H1 (cell line): ENCODE results near the gene SYDE1. TPM values are rescaled to one million over a fixed set of nuclear protein-coding genes. Genes with fewer than 3 reads are reported as not detected.

ENCODE experiments used
- CTCF ChIA-PET: fragments of 300-600 bp; sonication (Branson Sonifier 250); formaldehyde crosslinking; loops from one replicate; lab custom pipeline; 2021; ENCODE audit not compliant: partially characterized antibody; lab: Charles Lee
- POLR2A ChIA-PET: fragments of 300-600 bp; sonication (Branson Sonifier 250); formaldehyde crosslinking; loops from one replicate; lab custom pipeline; 2021; ENCODE audit warnings: inconsistent platforms; ENCODE audit not compliant: partially characterized antibody; lab: Charles Lee
- DNase-seq, 2 experiments: peaks; one replicate each; pipeline versions ENCODE4 v3.0.0 to v3.0.0-alpha.2; 2010 to 2022; ENCODE audit warnings: low spot score in 2 of 2, low read depth in 1 of 2, mixed read lengths in 1 of 2
- FAIRE-seq: peaks from 2 replicates; lab custom pipeline; 2011; peaks lifted over from hg19 to GRCh38; lab: Jason Lieb, UNC
- H2AFZ ChIP-seq: 2 replicates; pipeline ENCODE4 v1.8.1; 2012; ENCODE audit warnings: low read length, inconsistent platforms
- H2AK5ac ChIP-seq: 2 replicates; pipeline ENCODE4 v1.6.1; 2013; ENCODE audit warnings: low read depth, low read length
- H2BK120ac ChIP-seq: replicated peaks from 2 replicates; pipeline ENCODE3; 2013; ENCODE audit warnings: low read depth, low read length, inconsistent platforms
- H2BK12ac ChIP-seq: 2 replicates; pipeline ENCODE4 v1.6.1; 2013; ENCODE audit warnings: low read depth, low read length
- H2BK15ac ChIP-seq: 2 replicates; pipeline ENCODE4 v1.6.1; 2013; ENCODE audit warnings: low read length
- H2BK20ac ChIP-seq: 2 replicates; pipeline ENCODE4 v1.6.1; 2013; ENCODE audit warnings: low read length
- H2BK5ac ChIP-seq: 2 replicates; pipeline ENCODE4 v1.6.1; 2013; ENCODE audit warnings: low read depth, low read length
- H3K14ac ChIP-seq: 2 replicates; pipeline ENCODE4 v1.6.1; 2013; ENCODE audit warnings: inconsistent platforms; ENCODE audit not compliant: insufficient read length
- H3K18ac ChIP-seq: 2 replicates; pipeline ENCODE4 v1.6.1; 2013; ENCODE audit warnings: low read length; ENCODE audit errors: extremely low read depth
- H3K23ac ChIP-seq: 2 replicates; pipeline ENCODE4 v1.6.1; 2013; ENCODE audit warnings: inconsistent platforms; ENCODE audit not compliant: insufficient read length
- H3K23me2 ChIP-seq: 2 replicates; pipeline ENCODE4 v1.6.1; 2013; ENCODE audit warnings: low read depth, low read length
- H3K27ac ChIP-seq: 2 replicates; pipeline ENCODE4 v1.6.1; 2011; ENCODE audit warnings: low read depth, low read length, inconsistent platforms
- H3K27me3 ChIP-seq, 4 experiments: replicated peaks in 1 of 4; 1 replicate in 1 of 4; 2 replicates in 3 of 4; pipeline versions ENCODE4 v1.6.1 to v1.8.1; 2011 to 2013; ENCODE audit warnings: low read length in 3 of 4, mild to moderate bottlenecking in 3 of 4, inconsistent platforms in 2 of 4, mixed read lengths in 2 of 4, moderate library complexity in 1 of 4; ENCODE audit not compliant: control insufficient read depth in 3 of 4, insufficient read depth in 3 of 4; ENCODE audit errors: extremely low read depth in 1 of 4
- H3K36me3 ChIP-seq, 4 experiments: 2 replicates each; pipeline versions ENCODE4 v1.6.1 to v1.8.1; 2011 to 2013; ENCODE audit warnings: mild to moderate bottlenecking in 4 of 4, low read length in 3 of 4, moderate library complexity in 2 of 4, control low read depth in 1 of 4, inconsistent platforms in 1 of 4; ENCODE audit not compliant: insufficient read depth in 4 of 4, control insufficient read depth in 2 of 4
- H3K4ac ChIP-seq: replicated peaks from 2 replicates; pipeline ENCODE3; 2013; ENCODE audit warnings: low read length, low read depth, mixed read lengths, inconsistent platforms; ENCODE audit not compliant: insufficient read length
- H3K4me1 ChIP-seq, 4 experiments: replicated peaks in 1 of 4; 1 replicate in 1 of 4; 2 replicates in 3 of 4; pipeline versions ENCODE4 v1.6.1 to v1.8.1; 2011 to 2013; ENCODE audit warnings: low read length in 3 of 4, inconsistent platforms in 2 of 4, mixed read lengths in 1 of 4; ENCODE audit not compliant: insufficient read depth in 4 of 4, control insufficient read depth in 3 of 4
- H3K4me2 ChIP-seq, 2 experiments: 2 replicates each; pipeline versions ENCODE4 v1.6.1 to v1.8.1; 2011 to 2013; ENCODE audit warnings: low read depth in 2 of 2, low read length in 2 of 2, control low read depth in 1 of 2, inconsistent platforms in 1 of 2, mild to moderate bottlenecking in 1 of 2; ENCODE audit not compliant: insufficient read depth in 1 of 2
- H3K4me3 ChIP-seq, 4 experiments: fragments of 200-600, 300-600 bp in 1 of 4; sonication (generic), shearing (Covaris generic), sonication (Bioruptor Twin) in 1 of 4; 2 replicates each; pipeline versions ENCODE4 v1.5.1 to v1.8.1; 2011 to 2016; ENCODE audit warnings: low read length in 4 of 4, low read depth in 3 of 4, control low read depth in 2 of 4, inconsistent platforms in 2 of 4, mild to moderate bottlenecking in 2 of 4, mixed read lengths in 1 of 4, moderate library complexity in 1 of 4; ENCODE audit not compliant: insufficient read depth in 2 of 4; ENCODE audit errors: extremely low read depth in 1 of 4
- H3K56ac ChIP-seq: replicated peaks from 2 replicates; pipeline ENCODE3; 2013; ENCODE audit warnings: low read depth, mild to moderate bottlenecking, mixed read lengths, low read length, inconsistent platforms; ENCODE audit not compliant: insufficient read length
- H3K79me1 ChIP-seq: 2 replicates; pipeline ENCODE4 v1.6.1; 2013; ENCODE audit warnings: low read depth, low read length, control low read depth
- H3K79me2 ChIP-seq, 2 experiments: 2 replicates each; pipeline versions ENCODE4 v1.6.1 to v1.8.1; 2012 to 2013; ENCODE audit warnings: low read length in 2 of 2, mild to moderate bottlenecking in 2 of 2, inconsistent platforms in 1 of 2; ENCODE audit not compliant: insufficient read depth in 2 of 2, control insufficient read depth in 1 of 2
- H3K9ac ChIP-seq, 4 experiments: replicated peaks in 1 of 4; 1 replicate in 1 of 4; 2 replicates in 3 of 4; pipeline versions ENCODE4 v1.6.1 to v1.8.1; 2011 to 2013; ENCODE audit warnings: low read depth in 3 of 4, low read length in 3 of 4, control low read depth in 2 of 4, mild to moderate bottlenecking in 2 of 4, moderate library complexity in 2 of 4, inconsistent platforms in 1 of 4; ENCODE audit errors: extremely low read depth in 1 of 4
- H3K9me3 ChIP-seq, 2 experiments: 2 replicates each; pipeline versions ENCODE4 v1.6.1 to v1.8.1; 2012 to 2013; ENCODE audit warnings: mild to moderate bottlenecking in 2 of 2, moderate library complexity in 2 of 2, control low read depth in 1 of 2, inconsistent platforms in 1 of 2, low read depth in 1 of 2, low read length in 1 of 2, mixed read lengths in 1 of 2; ENCODE audit not compliant: insufficient read depth in 2 of 2
- H4K20me1 ChIP-seq, 2 experiments: replicated peaks in 1 of 2; 2 replicates each; pipeline versions ENCODE3 to v1.8.1; 2011 to 2013; ENCODE audit warnings: inconsistent platforms in 2 of 2, low read length in 2 of 2, mild to moderate bottlenecking in 1 of 2; ENCODE audit not compliant: insufficient read depth in 2 of 2, control insufficient read depth in 1 of 2
- H4K5ac ChIP-seq: 2 replicates; pipeline ENCODE4 v1.6.1; 2013; ENCODE audit warnings: low read length, low read depth, mixed read lengths, inconsistent platforms; ENCODE audit not compliant: insufficient read length
- H4K8ac ChIP-seq: 2 replicates; pipeline ENCODE4 v1.8.0; 2013; ENCODE audit warnings: mild to moderate bottlenecking, moderate library complexity, low read length, inconsistent platforms; ENCODE audit not compliant: insufficient read depth; ENCODE audit errors: extremely low read depth
- H4K91ac ChIP-seq: replicated peaks from 2 replicates; pipeline ENCODE3; 2013; ENCODE audit warnings: low read length, mixed read lengths, inconsistent platforms; ENCODE audit not compliant: insufficient read length
- CTCF ChIP-seq, 3 experiments: IDR thresholded peaks; 1 replicate in 2 of 3; 2 replicates in 1 of 3; pipeline versions ENCODE4 v1.5.1 to v1.6.1; 2011; ENCODE audit warnings: low read length in 3 of 3, mild to moderate bottlenecking in 3 of 3, inconsistent platforms in 2 of 3, low read depth in 1 of 3, moderate library complexity in 1 of 3; ENCODE audit not compliant: insufficient read depth in 1 of 3; ENCODE audit errors: control extremely low read depth in 1 of 3
- FOSL1 ChIP-seq: IDR thresholded peaks from 2 replicates; pipeline ENCODE4 v1.6.1; 2011; ENCODE audit warnings: mild to moderate bottlenecking, low read depth, low read length, moderate library complexity; ENCODE audit not compliant: insufficient read depth
- NANOG ChIP-seq: IDR thresholded peaks from 2 replicates; pipeline ENCODE4 v1.6.1; 2011; ENCODE audit warnings: low read length, low read depth, mild to moderate bottlenecking, inconsistent platforms; ENCODE audit not compliant: insufficient read depth, poor library complexity, severe bottlenecking
- RAD21 ChIP-seq, 2 experiments: IDR thresholded peaks in 1 of 2; conservative IDR thresholded peaks in 1 of 2; 2 replicates each; pipeline ENCODE4 v1.6.1; 2011; ENCODE audit warnings: low read depth in 2 of 2, low read length in 2 of 2, improper control_type of control experiment in 1 of 2, inconsistent platforms in 1 of 2, mild to moderate bottlenecking in 1 of 2, moderate library complexity in 1 of 2
- TAF7 ChIP-seq: optimal IDR thresholded peaks from 2 replicates; pipeline ENCODE3; 2011; ENCODE audit warnings: low read depth, mild to moderate bottlenecking, inconsistent platforms, low read length, moderate library complexity, borderline replicate concordance
- WGBS, 2 experiments: shearing (Covaris generic) in 1 of 2; methylation state at CpG; one replicate each; pipeline versions ENCODE4 v1.1.6 to v1.1.7; 2013 to 2015; ENCODE audit warnings: low lambda C conversion rate in 2 of 2, mixed read lengths in 2 of 2, inconsistent platforms in 1 of 2, low coverage in 1 of 2, missing lambda C conversion rate in 1 of 2; ENCODE audit not compliant: insufficient replicate concordance in 2 of 2, insufficient coverage in 1 of 2, insufficient read length in 1 of 2; ENCODE audit errors: extremely low coverage in 1 of 2, missing lambda C conversion rate in 1 of 2; 5-methylcytosine and 5-hydroxymethylcytosine counted together
- polyA plus RNA-seq, 7 experiments: library from polyadenylated mRNA; depleted of rRNA in 3 of 7; stranded (reverse) in 5 of 7; unstranded in 2 of 7; fragments of >200 nt in 5 of 7; fragments of 200-250 nt in 2 of 7; gene quantifications; 1 replicate in 5 of 7; 2 replicates in 1 of 7; 4 replicates in 1 of 7; pipeline versions ENCODE4 v1.2.1 to v1.2.3, GENCODE V29; 2011 to 2013; ENCODE audit warnings: missing spikeins in 2 of 7, mixed read lengths in 2 of 7
- total RNA-seq: library from RNA; stranded (reverse); fragmentation: NEBNext Ultra II Directional; extraction: Animal tissue kit (Norgen Biotek cat#: 25700); gene quantifications from 2 replicates; pipeline ENCODE4 v1.2.1, GENCODE V29; 2021
- TF ChIP-seq, protein P1 (sequence below): IDR thresholded peaks from 2 replicates; pipeline ENCODE4 v1.6.1; 2011; ENCODE audit warnings: low read length, improper control_type of control experiment

SYDE1 gene
- total and polyA plus RNA-seq, 2 of the 8 experiments (the other 6 are each of a cell fraction or from before 2014, with no cell fraction given): 12.0 to 16.8 TPM

- no peak overlapping the region for H2AFZ ChIP-seq
- H2BK120ac ChIP-seq: no peak overlapping the region
- H3K27ac ChIP-seq: no peak overlapping the region
- no peak overlapping the region for H2BK12ac ChIP-seq
- H4K91ac ChIP-seq: no peak overlapping the region
- no peaks in the 10 kb centered on the region for H3K79me1 ChIP-seq
- H3K36me3 ChIP-seq: peaks cover 28 to 77% (median 52%) of the 10 kb centered on the region in 4 experiments
- no peak overlapping the region for H3K14ac ChIP-seq
- peaks cover 16 to 38% of the 10 kb centered on the region in 2 experiments for H3K9me3 ChIP-seq
- CTCF ChIA-PET: interaction anchor here (0.6 to 1.5 kb wide), 10 partner anchors 9 to 150 kb away, joined by 3 to 5 read pairs (median 4); no protein-coding TSS in a partner anchor
- no peak for DNase-seq
- no peak overlapping the region for H3K18ac ChIP-seq
- H3K4ac ChIP-seq: no peak overlapping the region
- no peak overlapping the region for H2BK15ac ChIP-seq
- FAIRE-seq: no peak
- POLR2A ChIA-PET: interaction anchor here (0.6 to 3.6 kb wide), 3 partner anchors 9 to 385 kb away, joined by 3 to 14 read pairs (median 3); no protein-coding TSS in a partner anchor
- H3K4me1 ChIP-seq: no peaks in the 10 kb centered on the region
- no peak overlapping the region for H3K4me2 ChIP-seq
- no peaks in the 10 kb centered on the region for H3K23me2 ChIP-seq
- no peak overlapping the region for H2AK5ac ChIP-seq
- no peak overlapping the region for H2BK5ac ChIP-seq
- H4K20me1 ChIP-seq: no peaks in the 10 kb centered on the region
- H4K5ac ChIP-seq: no peak overlapping the region
- H4K8ac ChIP-seq: peak overlapping the region; percentile 3; the same call in 1 of the 2 replicates
- 93% methylated on average over 27 of the region's 42 CpGs; no CpG with 5 or more reads in 1 of the 2 experiments for whole genome bisulfite sequencing, 2 experiments
- H3K23ac ChIP-seq: no peak overlapping the region
- H3K56ac ChIP-seq: no peak overlapping the region
- H2BK20ac ChIP-seq: no peak overlapping the region
- no peak overlapping the region for H3K9ac ChIP-seq
- no peaks in the 10 kb centered on the region for H3K79me2 ChIP-seq
- H3K4me3 ChIP-seq: no peak overlapping the region
- no peaks in the 10 kb centered on the region for H3K27me3 ChIP-seq
- TF ChIP-seq CTCF (IDR thresholded peaks at IDR 0.05; ENCODE audit: control extremely low read depth in 1 of 3, insufficient read depth in 1 of 3, low read depth in 1 of 3, low read length in 3 of 3): peak in 2 of 3 experiments; percentile 19 to 22; a peak in 2 of 4 replicates
- peak in 1 of 2 experiments; percentile 46; a peak in 2 of 4 replicates for TF ChIP-seq RAD21 (IDR thresholded peaks at IDR 0.05 in 1 of 2, conservative IDR thresholded peaks at IDR 0.05 in 1 of 2; ENCODE audit: low read depth in 2 of 2, low read length in 2 of 2)
- TF ChIP-seq TAF7: no peak
- TF ChIP-seq, protein P1, sequence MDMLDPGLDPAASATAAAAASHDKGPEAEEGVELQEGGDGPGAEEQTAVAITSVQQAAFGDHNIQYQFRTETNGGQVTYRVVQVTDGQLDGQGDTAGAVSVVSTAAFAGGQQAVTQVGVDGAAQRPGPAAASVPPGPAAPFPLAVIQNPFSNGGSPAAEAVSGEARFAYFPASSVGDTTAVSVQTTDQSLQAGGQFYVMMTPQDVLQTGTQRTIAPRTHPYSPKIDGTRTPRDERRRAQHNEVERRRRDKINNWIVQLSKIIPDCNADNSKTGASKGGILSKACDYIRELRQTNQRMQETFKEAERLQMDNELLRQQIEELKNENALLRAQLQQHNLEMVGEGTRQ: no peak
- no peak for TF ChIP-seq FOSL1
- TF ChIP-seq NANOG: no peak
These were observed 54.1 kb downstream of the SYDE1 start for GRCh38 chr19:15161028-15161984.
